ENCODE data around the gene ARHGAP32.

The ARHGAP32 gene

GRCh38 chr11:129222158-129222557 lies 30.0 kb upstream of the ARHGAP32 start:
- H3K4me3 ChIP-seq (ENCODE audit: low read depth, low read length): no peak overlapping the region
- no peak for DNase-seq (ENCODE audit: low read depth)
- in situ Hi-C loops (cut with HindIII; ENCODE audit: low sequenced_read_pairs): no loop called here
- TF ChIP-seq, protein P1, sequence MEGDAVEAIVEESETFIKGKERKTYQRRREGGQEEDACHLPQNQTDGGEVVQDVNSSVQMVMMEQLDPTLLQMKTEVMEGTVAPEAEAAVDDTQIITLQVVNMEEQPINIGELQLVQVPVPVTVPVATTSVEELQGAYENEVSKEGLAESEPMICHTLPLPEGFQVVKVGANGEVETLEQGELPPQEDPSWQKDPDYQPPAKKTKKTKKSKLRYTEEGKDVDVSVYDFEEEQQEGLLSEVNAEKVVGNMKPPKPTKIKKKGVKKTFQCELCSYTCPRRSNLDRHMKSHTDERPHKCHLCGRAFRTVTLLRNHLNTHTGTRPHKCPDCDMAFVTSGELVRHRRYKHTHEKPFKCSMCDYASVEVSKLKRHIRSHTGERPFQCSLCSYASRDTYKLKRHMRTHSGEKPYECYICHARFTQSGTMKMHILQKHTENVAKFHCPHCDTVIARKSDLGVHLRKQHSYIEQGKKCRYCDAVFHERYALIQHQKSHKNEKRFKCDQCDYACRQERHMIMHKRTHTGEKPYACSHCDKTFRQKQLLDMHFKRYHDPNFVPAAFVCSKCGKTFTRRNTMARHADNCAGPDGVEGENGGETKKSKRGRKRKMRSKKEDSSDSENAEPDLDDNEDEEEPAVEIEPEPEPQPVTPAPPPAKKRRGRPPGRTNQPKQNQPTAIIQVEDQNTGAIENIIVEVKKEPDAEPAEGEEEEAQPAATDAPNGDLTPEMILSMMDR (IDR thresholded peaks at IDR 0.05; ENCODE audit: low read depth, low read length, missing control alignments): no peak

DNA sequence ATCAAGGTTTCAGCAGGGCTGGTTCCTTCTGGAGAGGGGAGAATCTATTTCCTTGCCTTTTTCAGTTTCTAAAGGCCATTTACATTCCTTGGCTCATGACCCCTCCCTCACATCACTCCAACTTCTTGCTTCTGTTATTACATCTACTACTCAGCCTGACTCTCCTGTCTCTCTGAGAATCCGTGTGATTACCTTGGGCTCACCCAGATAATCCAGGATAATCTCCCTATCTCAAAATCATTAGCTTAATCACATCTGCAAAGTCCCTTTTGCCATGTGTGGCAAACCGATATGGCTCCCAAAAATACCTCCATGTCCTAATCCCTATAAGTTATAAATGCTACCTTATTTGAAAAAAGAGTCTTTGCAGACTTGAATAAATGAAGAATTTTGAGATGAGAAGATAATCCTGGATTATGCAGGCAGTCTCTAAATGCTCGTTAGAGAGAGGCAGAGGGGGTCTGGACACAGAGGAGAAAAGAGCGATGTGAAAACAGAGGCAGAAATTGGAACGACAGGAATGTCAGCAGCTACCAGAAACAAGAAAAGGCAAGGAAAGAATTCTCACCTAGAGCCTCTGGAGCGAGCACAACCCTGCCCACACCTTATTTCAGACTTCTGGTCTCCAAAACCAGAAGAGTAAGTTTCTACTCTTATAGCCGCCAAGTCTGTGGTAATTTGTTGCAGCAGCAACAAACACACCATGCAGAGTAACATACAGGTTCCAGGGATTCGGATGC lies 23.6 kb upstream of the ARHGAP32 start:
- DNase-seq (ENCODE audit: low read depth): no peak
- in situ Hi-C loops (cut with HindIII; ENCODE audit: low sequenced_read_pairs): no loop called here
- TF ChIP-seq, protein P1 (IDR thresholded peaks at IDR 0.05; ENCODE audit: low read depth, low read length, missing control alignments): no peak
- no peak overlapping the region for H3K4me3 ChIP-seq (ENCODE audit: low read depth, low read length)

GRCh38 chr11:129214710-129215295 lies 22.7 kb upstream of the ARHGAP32 start:
- no peak for DNase-seq (ENCODE audit: low read depth)
- in situ Hi-C loops (cut with HindIII; ENCODE audit: low sequenced_read_pairs): no loop called here
- no peak overlapping the region for H3K4me3 ChIP-seq (ENCODE audit: low read depth, low read length)
- TF ChIP-seq, protein P1 (IDR thresholded peaks at IDR 0.05; ENCODE audit: low read depth, low read length, missing control alignments): no peak

- TF ChIP-seq, protein P1 (IDR thresholded peaks at IDR 0.05; ENCODE audit: low read depth, low read length, missing control alignments): no peak
- in situ Hi-C loops (cut with HindIII; ENCODE audit: low sequenced_read_pairs): no loop called here
- DNase-seq (ENCODE audit: low read depth): no peak
- no peak overlapping the region for H3K4me3 ChIP-seq (ENCODE audit: low read depth, low read length)
Measured at GRCh38 chr11:129213261-129213660, 21.1 kb upstream of the ARHGAP32 start.

- no peak overlapping the region for H3K4me3 ChIP-seq (ENCODE audit: low read depth, low read length)
- DNase-seq (ENCODE audit: low read depth): no peak
- TF ChIP-seq, protein P1 (IDR thresholded peaks at IDR 0.05; ENCODE audit: low read depth, low read length, missing control alignments): no peak
- in situ Hi-C loops (cut with HindIII; ENCODE audit: low sequenced_read_pairs): no loop called here
Measured at GRCh38 chr11:129211397-129211796, 19.3 kb upstream of the ARHGAP32 start.

DNA sequence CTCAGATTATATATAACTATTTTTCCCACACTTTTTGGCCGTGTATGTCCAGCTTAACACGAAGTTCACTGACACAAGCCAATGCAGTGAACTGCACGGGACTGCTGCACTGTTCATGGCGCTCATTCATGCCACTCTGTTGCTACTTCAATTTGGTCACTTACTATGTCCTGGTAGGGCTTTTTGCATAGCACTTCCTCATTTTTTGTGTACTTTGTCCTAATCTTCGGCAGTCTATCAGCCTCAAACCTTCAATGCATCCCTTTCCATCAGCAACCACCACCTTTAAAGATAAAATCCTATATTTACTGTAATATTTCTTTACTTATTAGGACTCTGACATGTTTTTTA lies 18.7 kb upstream of the ARHGAP32 start:
- in situ Hi-C loops (cut with HindIII; ENCODE audit: low sequenced_read_pairs): no loop called here
- H3K4me3 ChIP-seq (ENCODE audit: low read depth, low read length): no peak overlapping the region
- no peak for DNase-seq (ENCODE audit: low read depth)
- TF ChIP-seq, protein P1 (IDR thresholded peaks at IDR 0.05; ENCODE audit: low read depth, low read length, missing control alignments): no peak

Measured in astrocyte of the cerebellum (primary cell).